SH-SY5Y (cell line): ENCODE results near the gene FYN.

ENCODE experiments used
- GATA2 ChIP-seq: IDR thresholded peaks from 2 replicates; pipeline ENCODE4 v1.6.1; 2011; ENCODE audit warnings: mild to moderate bottlenecking, low read depth, low read length
- GATA3 ChIP-seq: IDR thresholded peaks from 2 replicates; pipeline ENCODE4 v1.6.1; 2011; ENCODE audit warnings: low read depth, mild to moderate bottlenecking, low read length, moderate library complexity

DNA sequence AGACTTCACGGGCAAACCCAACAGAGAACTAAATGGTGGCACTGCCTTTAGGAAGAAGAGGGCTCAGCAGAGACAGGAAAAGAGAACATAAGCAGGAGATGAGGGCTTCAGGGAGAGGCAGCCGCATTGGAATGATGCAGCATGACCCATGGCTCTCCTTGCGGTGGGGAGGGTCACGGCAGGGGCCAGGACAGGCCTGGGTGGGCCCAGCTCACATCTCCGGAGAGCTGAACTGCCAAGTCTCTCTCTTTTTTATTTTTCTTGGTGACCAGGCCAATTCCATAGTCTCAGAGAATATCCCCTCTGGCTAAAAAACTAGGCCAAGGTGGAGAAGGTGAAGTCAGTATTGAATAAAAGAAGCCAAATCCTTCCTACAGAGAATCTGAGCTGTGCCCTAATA, 190.1 kb downstream of the FYN start:
- TF ChIP-seq GATA2, result no peak
- no peak for TF ChIP-seq GATA3
